Activated naive CD4-positive, alpha-beta T cell treated with anti-CD3 and anti-CD28 coated beads for 36 hours (primary cell): Measurements from ENCODE around the gene PDGFC. TPM values are rescaled to one million over a fixed set of nuclear protein-coding genes. Genes with fewer than 3 reads are reported as not detected.

Source experiments
- CTCF ChIA-PET: fragments of 350-600 bp; sonication (Branson Sonifier 250); formaldehyde crosslinking; loops from one replicate; lab custom pipeline; 2021; ENCODE audit warnings: antibody characterized with exemption; lab: Charles Lee
- DNase-seq: peaks from one replicate; pipeline ENCODE4 v3.0.0-alpha.2; 2020
- H3K27ac Mint-ChIP-seq: one replicate; pipeline ENCODE4 v1.8.0; 2021; ENCODE audit warnings: mild to moderate bottlenecking, mixed read lengths
- H3K27me3 Mint-ChIP-seq: one replicate; pipeline ENCODE4 v1.8.0; 2021; ENCODE audit warnings: low read depth, mixed read lengths
- H3K36me3 Mint-ChIP-seq: one replicate; pipeline ENCODE4 v1.8.0; 2021; ENCODE audit warnings: low read depth, mixed read lengths
- H3K4me1 Mint-ChIP-seq: one replicate; pipeline ENCODE4 v1.8.0; 2021; ENCODE audit warnings: low read depth, mixed read lengths
- H3K4me3 Mint-ChIP-seq: one replicate; pipeline ENCODE4 v1.8.0; 2021; ENCODE audit warnings: mild to moderate bottlenecking, moderate library complexity, mixed read lengths
- H3K9me3 Mint-ChIP-seq: one replicate; pipeline ENCODE4 v1.8.0; 2021; ENCODE audit warnings: mixed read lengths
- intact Hi-C: fragments of 100-400 bp; cut with micrococcal nuclease; formaldehyde crosslinking; loops from one replicate; pipeline ENCODE4 v1.15.1; 2023
- total RNA-seq, 2 experiments: library from RNA; stranded (reverse); gene quantifications; one replicate each; pipeline ENCODE4 v1.2.3, GENCODE V29; 2021

Gene PDGFC
- total RNA-seq, 2 experiments from 2014 or later: not detected

- no peak overlapping the region for H3K27ac Mint-ChIP-seq
- DNase-seq: no peak
- H3K27me3 Mint-ChIP-seq: no peaks in the 10 kb centered on the region
- intact Hi-C loops: no loop called here
- H3K36me3 Mint-ChIP-seq: no peaks in the 10 kb centered on the region
- CTCF ChIA-PET: no interaction called here
- H3K9me3 Mint-ChIP-seq: no peaks in the 10 kb centered on the region
- no peaks in the 10 kb centered on the region for H3K4me1 Mint-ChIP-seq
- H3K4me3 Mint-ChIP-seq: no peak overlapping the region
Measured at GRCh38 chr4:156778606-156779005, 193.0 kb downstream of the PDGFC start.

GRCh38 chr4:156778093-156778492 is 193.5 kb downstream of the PDGFC start:
- H3K4me3 Mint-ChIP-seq: no peak overlapping the region
- H3K27ac Mint-ChIP-seq: no peak overlapping the region
- no peaks in the 10 kb centered on the region for H3K9me3 Mint-ChIP-seq
- CTCF ChIA-PET: no interaction called here
- no peaks in the 10 kb centered on the region for H3K4me1 Mint-ChIP-seq
- intact Hi-C loops: no loop called here
- H3K36me3 Mint-ChIP-seq: no peaks in the 10 kb centered on the region
- H3K27me3 Mint-ChIP-seq: no peaks in the 10 kb centered on the region
- DNase-seq: no peak

GRCh38 chr4:156775813-156776212 is 195.8 kb downstream of the PDGFC start:
- DNase-seq: no peak
- no peak overlapping the region for H3K4me3 Mint-ChIP-seq
- intact Hi-C loops: no loop called here
- no peaks in the 10 kb centered on the region for H3K36me3 Mint-ChIP-seq
- H3K9me3 Mint-ChIP-seq: no peaks in the 10 kb centered on the region
- no peak overlapping the region for H3K27ac Mint-ChIP-seq
- H3K4me1 Mint-ChIP-seq: no peaks in the 10 kb centered on the region
- CTCF ChIA-PET: no interaction called here
- H3K27me3 Mint-ChIP-seq: no peaks in the 10 kb centered on the region

- intact Hi-C loops: no loop called here
- no peaks in the 10 kb centered on the region for H3K9me3 Mint-ChIP-seq
- DNase-seq: no peak
- CTCF ChIA-PET: no interaction called here
- H3K36me3 Mint-ChIP-seq: no peaks in the 10 kb centered on the region
- no peak overlapping the region for H3K27ac Mint-ChIP-seq
- no peak overlapping the region for H3K4me3 Mint-ChIP-seq
- no peaks in the 10 kb centered on the region for H3K4me1 Mint-ChIP-seq
- H3K27me3 Mint-ChIP-seq: no peaks in the 10 kb centered on the region
Measured at GRCh38 chr4:156774422-156774821, 197.2 kb downstream of the PDGFC start.

GRCh38 chr4:156773648-156774357 is 197.8 kb downstream of the PDGFC start:
- CTCF ChIA-PET: no interaction called here
- Mint-ChIP-seq H3K4me3 (no peak overlapping the region), H3K9me3 (no peaks in the 10 kb centered on the region), H3K4me1 (no peaks in the 10 kb centered on the region), H3K36me3 (no peaks in the 10 kb centered on the region), H3K27ac (no peak overlapping the region), H3K27me3 (no peaks in the 10 kb centered on the region)
- no peak for DNase-seq
- intact Hi-C loops: no loop called here

DNA sequence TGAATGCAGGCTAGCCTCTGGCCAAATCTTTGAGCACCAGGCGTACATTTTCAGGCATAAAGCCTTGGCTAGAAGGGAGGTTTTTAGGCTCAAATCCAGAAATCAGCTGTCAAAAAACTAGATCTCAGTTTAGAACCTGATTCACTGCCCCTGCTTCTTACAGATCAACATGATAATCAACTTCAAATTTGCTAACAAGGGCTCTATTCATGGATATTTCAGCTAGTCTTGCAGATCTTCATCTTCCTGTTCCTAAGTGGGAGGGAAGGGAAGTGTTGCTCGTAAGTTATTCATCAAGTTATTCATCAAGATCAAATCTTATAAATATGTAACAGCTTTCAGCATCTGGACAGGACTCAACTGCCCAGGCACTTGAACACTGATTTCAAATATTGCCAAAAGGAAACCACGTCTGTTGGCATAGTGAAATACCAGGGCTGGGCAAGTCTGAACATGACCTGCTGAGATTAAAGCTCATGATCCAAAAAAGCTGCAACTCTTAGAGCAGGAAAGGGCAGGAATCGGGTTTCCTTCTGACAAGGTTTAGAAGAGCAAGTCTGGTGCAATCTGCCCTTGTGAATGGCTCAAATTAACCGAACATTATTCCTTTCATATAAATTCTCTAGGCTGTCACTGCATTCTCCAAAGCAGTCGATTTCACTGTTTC is 200.3 kb downstream of the PDGFC start:
- Mint-ChIP-seq H3K4me3 (no peak overlapping the region), H3K4me1 (no peaks in the 10 kb centered on the region), H3K36me3 (no peaks in the 10 kb centered on the region), H3K27ac (no peak overlapping the region), H3K9me3 (no peaks in the 10 kb centered on the region), H3K27me3 (no peaks in the 10 kb centered on the region)
- intact Hi-C loops: no loop called here
- CTCF ChIA-PET: no interaction called here
- no peak for DNase-seq

- Mint-ChIP-seq H3K27ac (no peak overlapping the region), H3K9me3 (no peaks in the 10 kb centered on the region), H3K4me1 (no peaks in the 10 kb centered on the region), H3K36me3 (no peaks in the 10 kb centered on the region), H3K4me3 (no peak overlapping the region), H3K27me3 (no peaks in the 10 kb centered on the region)
- DNase-seq: no peak
- intact Hi-C loops: no loop called here
- CTCF ChIA-PET: interaction anchor here (0.7 kb wide), 1 partner anchor 603 kb away, joined by 3 read pairs; no protein-coding TSS in a partner anchor
Measured at GRCh38 chr4:156770140-156770539, 201.5 kb downstream of the PDGFC start.

DNA sequence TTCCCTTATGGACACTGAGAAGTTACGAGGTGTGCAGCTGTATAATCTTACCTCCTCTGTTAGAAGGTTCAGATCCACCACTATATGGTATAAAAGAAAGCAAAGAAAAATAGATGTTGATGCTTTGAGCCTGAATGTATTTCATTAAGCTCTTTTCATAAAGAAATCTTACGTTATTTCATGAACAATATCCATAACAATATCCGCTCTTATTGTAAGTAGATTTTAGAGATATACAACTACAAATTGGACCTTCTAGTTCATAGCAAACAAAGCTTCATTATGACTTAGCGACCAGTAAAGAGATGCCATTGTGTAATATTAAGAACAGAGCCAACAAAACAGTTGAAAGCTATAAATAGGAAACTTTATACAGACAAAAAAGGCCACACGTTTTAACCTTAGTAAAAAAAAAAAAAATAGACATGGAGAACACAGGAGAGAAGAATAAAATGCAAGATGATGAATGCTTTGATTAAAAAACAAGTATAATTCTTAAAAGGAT is 203.6 kb downstream of the PDGFC start:
- intact Hi-C loops: no loop called here
- CTCF ChIA-PET: no interaction called here
- Mint-ChIP-seq H3K4me3 (no peak overlapping the region), H3K9me3 (no peaks in the 10 kb centered on the region), H3K27me3 (no peaks in the 10 kb centered on the region), H3K4me1 (no peaks in the 10 kb centered on the region), H3K27ac (no peak overlapping the region), H3K36me3 (no peaks in the 10 kb centered on the region)
- no peak for DNase-seq

DNA sequence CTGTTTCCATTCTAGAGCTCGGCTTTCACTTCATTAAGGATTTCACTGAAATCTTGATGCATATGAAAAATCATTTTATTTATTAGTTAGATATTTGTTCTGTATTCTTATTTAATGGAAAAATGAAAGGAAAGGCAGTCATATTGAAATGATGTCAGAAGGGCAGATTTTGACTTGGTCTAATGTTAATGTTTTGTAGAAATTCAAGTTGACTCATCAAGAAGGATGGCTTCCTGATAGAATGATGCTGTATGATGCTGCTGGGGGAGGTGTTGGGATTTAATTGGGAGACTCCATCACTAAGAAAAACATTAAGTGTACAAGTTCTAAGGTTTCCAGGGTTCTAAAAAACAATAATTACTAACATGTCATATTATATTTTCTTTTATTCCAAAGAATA is 204.8 kb downstream of the PDGFC start:
- CTCF ChIA-PET: no interaction called here
- Mint-ChIP-seq H3K4me1 (no peaks in the 10 kb centered on the region), H3K9me3 (no peaks in the 10 kb centered on the region), H3K4me3 (no peak overlapping the region), H3K27me3 (no peaks in the 10 kb centered on the region), H3K36me3 (no peaks in the 10 kb centered on the region), H3K27ac (no peak overlapping the region)
- no peak for DNase-seq
- intact Hi-C loops: no loop called here

DNA sequence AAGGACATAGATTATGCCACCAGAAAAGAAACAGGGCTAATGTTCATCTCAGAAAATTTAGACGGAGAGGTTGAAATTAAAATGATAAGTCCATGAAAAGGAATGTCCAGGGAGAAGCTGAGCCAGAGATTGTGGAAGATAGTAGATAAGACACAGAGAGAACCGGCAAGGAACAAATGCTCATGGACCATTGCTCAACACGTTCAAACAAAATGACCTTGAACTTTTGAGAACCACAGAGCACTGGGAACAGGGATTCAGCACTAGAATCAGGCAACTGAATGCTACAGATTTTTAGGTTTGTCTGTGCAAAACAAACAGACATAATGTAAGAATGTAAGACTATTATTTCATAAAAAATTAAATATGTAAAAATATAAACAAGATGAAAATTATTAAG is 206.3 kb downstream of the PDGFC start:
- CTCF ChIA-PET: no interaction called here
- H3K4me3 Mint-ChIP-seq: no peak overlapping the region
- intact Hi-C loops: no loop called here
- H3K9me3 Mint-ChIP-seq: no peaks in the 10 kb centered on the region
- H3K27ac Mint-ChIP-seq: no peak overlapping the region
- DNase-seq: no peak
- H3K36me3 Mint-ChIP-seq: no peaks in the 10 kb centered on the region
- H3K27me3 Mint-ChIP-seq: no peaks in the 10 kb centered on the region
- H3K4me1 Mint-ChIP-seq: no peaks in the 10 kb centered on the region

GRCh38 chr4:156764846-156765245 is 206.8 kb downstream of the PDGFC start:
- no peaks in the 10 kb centered on the region for H3K36me3 Mint-ChIP-seq
- H3K9me3 Mint-ChIP-seq: no peaks in the 10 kb centered on the region
- DNase-seq: no peak
- intact Hi-C loops: no loop called here
- H3K27me3 Mint-ChIP-seq: no peaks in the 10 kb centered on the region
- CTCF ChIA-PET: no interaction called here
- H3K27ac Mint-ChIP-seq: no peak overlapping the region
- no peak overlapping the region for H3K4me3 Mint-ChIP-seq
- no peaks in the 10 kb centered on the region for H3K4me1 Mint-ChIP-seq

DNA sequence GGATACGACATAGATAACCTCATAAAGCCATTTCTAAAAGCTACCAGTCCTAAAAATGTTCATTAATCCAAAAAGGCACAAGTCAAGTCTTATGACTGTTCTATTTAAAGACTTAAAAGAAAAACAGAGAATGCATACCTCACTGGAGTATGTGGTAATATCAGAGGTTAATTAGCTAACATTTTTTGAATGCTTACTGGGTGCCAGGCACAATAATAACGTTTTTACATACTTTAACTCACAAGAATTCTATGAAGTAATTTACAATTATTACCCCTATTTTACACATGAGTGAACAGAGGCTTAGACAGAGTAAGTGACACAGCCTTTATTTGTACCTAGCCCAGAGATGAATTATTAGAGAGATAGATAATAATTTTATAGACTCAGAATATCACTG is 207.5 kb downstream of the PDGFC start:
- no peak for DNase-seq
- Mint-ChIP-seq H3K4me1 (no peaks in the 10 kb centered on the region), H3K4me3 (no peak overlapping the region), H3K27ac (no peak overlapping the region), H3K36me3 (no peaks in the 10 kb centered on the region), H3K27me3 (no peaks in the 10 kb centered on the region), H3K9me3 (no peaks in the 10 kb centered on the region)
- CTCF ChIA-PET: no interaction called here
- intact Hi-C loops: no loop called here

DNA sequence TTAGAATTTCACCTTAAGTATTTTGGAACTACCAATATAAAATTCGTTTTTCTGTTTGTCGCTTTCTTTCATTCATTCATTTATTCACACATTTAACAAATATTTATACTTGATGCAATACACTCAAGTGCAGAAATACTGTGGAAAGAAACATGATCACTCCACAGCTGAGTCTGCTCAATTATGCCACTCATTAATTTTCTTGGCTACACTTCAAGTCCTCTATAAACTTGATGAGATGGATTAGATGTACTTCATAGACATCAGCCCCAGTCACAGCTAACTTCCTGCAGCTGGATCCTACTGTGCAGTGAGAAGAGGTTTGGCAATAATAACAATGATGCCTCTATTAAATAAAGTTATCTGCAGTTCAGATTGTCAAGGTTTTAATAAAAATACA is 208.1 kb downstream of the PDGFC start:
- DNase-seq: no peak
- Mint-ChIP-seq H3K4me3 (no peak overlapping the region), H3K9me3 (no peaks in the 10 kb centered on the region), H3K27me3 (no peaks in the 10 kb centered on the region), H3K36me3 (no peaks in the 10 kb centered on the region), H3K27ac (no peak overlapping the region), H3K4me1 (no peaks in the 10 kb centered on the region)
- intact Hi-C loops: no loop called here
- CTCF ChIA-PET: no interaction called here
